Spleen (tissue), 11 donors: ENCODE data around the gene BFAR. TPM values are rescaled to one million over a fixed set of nuclear protein-coding genes. Genes with fewer than 3 reads are reported as not detected.

Source experiments
- DNase-seq: peaks from one replicate; pipeline ENCODE4 v3.0.0-alpha.2; 2020
- H3K27ac ChIP-seq, 8 donors: fragments of 200-600 bp; sonication (generic) in 7 of 8; 1 replicate in 4 of 8; 2 replicates in 4 of 8; pipeline versions ENCODE4 v1.5.0 to v1.8.0; 2016 to 2021; ENCODE audit warnings: inconsistent platforms in 4 of 8, mild to moderate bottlenecking in 4 of 8, moderate library complexity in 1 of 8
- H3K27me3 ChIP-seq, 7 donors: fragments of 200-600 bp; sonication (generic) in 6 of 7; replicated peaks in 1 of 7; 1 replicate in 4 of 7; 2 replicates in 3 of 7; pipeline versions ENCODE4 v1.5.0 to v1.8.0; 2016 to 2021; ENCODE audit warnings: inconsistent platforms in 3 of 7, mild to moderate bottlenecking in 1 of 7
- H3K36me3 ChIP-seq, 6 donors: fragments of 200-600 bp; sonication (generic) in 5 of 6; 1 replicate in 4 of 6; 2 replicates in 2 of 6; pipeline versions ENCODE4 v1.5.0 to v1.8.0; 2016 to 2021; ENCODE audit warnings: inconsistent platforms in 2 of 6
- H3K4me1 ChIP-seq, 6 donors: fragments of 200-600 bp; sonication (generic) in 5 of 6; 1 replicate in 3 of 6; 2 replicates in 3 of 6; pipeline versions ENCODE4 v1.5.0 to v1.8.0; 2016 to 2021; ENCODE audit warnings: inconsistent platforms in 3 of 6
- H3K4me3 ChIP-seq, 8 donors: fragments of 200-600 bp; sonication (generic) in 7 of 8; 1 replicate in 4 of 8; 2 replicates in 4 of 8; pipeline versions ENCODE4 v1.5.0 to v1.8.0; 2016 to 2021; ENCODE audit warnings: inconsistent platforms in 4 of 8, mild to moderate bottlenecking in 4 of 8, moderate library complexity in 2 of 8
- H3K9me3 ChIP-seq, 8 donors: fragments of 200-600 bp; sonication (generic) in 7 of 8; 1 replicate in 4 of 8; 2 replicates in 4 of 8; pipeline versions ENCODE4 v1.5.0 to v1.8.0; 2016 to 2021; ENCODE audit warnings: inconsistent platforms in 4 of 8
- CTCF ChIP-seq, 11 experiments: fragments of 200-600 bp in 7 of 11; fragments of 450-650 bp in 4 of 11; sonication (generic) in 4 of 11; IDR thresholded peaks in 8 of 11; conservative IDR thresholded peaks in 3 of 11; 1 replicate in 7 of 11; 2 replicates in 4 of 11; pipeline versions ENCODE4 v1.4.0 to v1.8.0; 2016 to 2021; ENCODE audit warnings: antibody characterized with exemption in 11 of 11, inconsistent platforms in 4 of 11, mild to moderate bottlenecking in 1 of 11
- POLR2A ChIP-seq, 3 donors: fragments of 450-650 bp; IDR thresholded peaks; one replicate each; pipeline ENCODE4 v1.5.1; 2017; ENCODE audit warnings: antibody characterized with exemption in 3 of 3, mild to moderate bottlenecking in 1 of 3
- POLR2AphosphoS5 ChIP-seq, 3 donors: sonication (generic); formaldehyde crosslinking; IDR thresholded peaks; one replicate each; pipeline ENCODE4 v1.5.1; 2017; ENCODE audit warnings: antibody characterized with exemption in 3 of 3
- WGBS, 5 donors: extraction: QIAGEN DNeasy Blood & Tissue Kit in 3 of 5; methylation state at CpG; one replicate each; pipeline versions ENCODE4 v1.1.5 to v1.1.7; 2013 to 2018; 5-methylcytosine and 5-hydroxymethylcytosine counted together
- intact Hi-C: fragments of 100-400 bp; cut with DNase I; formaldehyde crosslinking; loops from one replicate; pipeline ENCODE4 v1.15.0; 2023; ENCODE audit warnings: low total_unique reads
- polyA plus RNA-seq, 3 donors: library from polyadenylated mRNA; stranded (reverse); fragments of 200-250 nt; gene quantifications; one replicate each; pipeline ENCODE4 v1.2.1, GENCODE V29; 2013
- total RNA-seq, 7 donors: library from RNA; depleted of rRNA in 3 of 7; stranded (reverse); fragments of >200 nt in 3 of 7; fragmentation: NEBNext Ultra II Directional in 4 of 7; extraction: Animal tissue kit (Norgen Biotek cat#: 25700) in 4 of 7; gene quantifications; one replicate each; pipeline versions ENCODE4 v1.1.0 to v1.2.1, GENCODE V29; 2016 to 2021
- donor health status: healthy with polysubstance abuse.
- donor health status: DM: no; HTN: no; CAD: no; lungs with moderate emphysema.
- donor health status: DM: no; HTN: no; CAD: no.
- donor health status: Bipolar disorder and iron deficiency.
- donor health status: healthy.
- donor health status: DM: no; HTN: no; CAD: no.
- donor health status: DM: yes; HTN: yes; CAD: no.

BFAR gene
- total and polyA plus RNA-seq, 10 donors: 24.6 to 68.7 (median 55.3) TPM

GRCh38 chr16:14658063-14658462 lies 25.3 kb downstream of the BFAR start:
- DNase-seq: no peak
- H3K27ac ChIP-seq: peak overlapping the region in 2 of 8 donors; percentile 13 to 33

GRCh38 chr16:14667347-14668266 lies 34.9 kb downstream of the BFAR start:
- intact Hi-C loops: no loop called here
- no peaks in the 10 kb centered on the region for H3K9me3 ChIP-seq
- no peaks in the 10 kb centered on the region for H3K27me3 ChIP-seq
- H3K4me3 ChIP-seq: no peak overlapping the region
- peaks cover 6 to 75% (median 69%) of the 10 kb centered on the region in 6 donors for H3K36me3 ChIP-seq
- H3K4me1 ChIP-seq: peaks cover 0 to 1% (median 0%) of the 10 kb centered on the region in 6 donors
- 89 to 94% (median 92%) methylated on average over 16 of the region's 16 CpGs for WGBS, 5 donors
- TF ChIP-seq POLR2A (IDR thresholded peaks at IDR 0.05) (no peak), CTCF (IDR thresholded peaks at IDR 0.05 in 8 of 11, conservative IDR thresholded peaks at IDR 0.05 in 3 of 11) (no peak)
- no peak for DNase-seq
- no peak overlapping the region for H3K27ac ChIP-seq

More at GRCh38 chr16:14658063-14658462, 25.3 kb downstream of the BFAR start:
- WGBS, 5 donors: 65 to 76% (median 71%) methylated on average over 2 of the region's 2 CpGs
- TF ChIP-seq POLR2A (IDR thresholded peaks at IDR 0.05): no peak
- no peak for TF ChIP-seq POLR2AphosphoS5 (IDR thresholded peaks at IDR 0.05)
- Histone ChIP-seq H3K27me3 (no peaks in the 10 kb centered on the region), H3K4me1 (peaks cover 0 to 7% (median 0%) of the 10 kb centered on the region in 6 donors), H3K9me3 (no peaks in the 10 kb centered on the region), H3K4me3 (no peak overlapping the region), H3K36me3 (peaks cover 9 to 100% (median 92%) of the 10 kb centered on the region in 6 donors)
- intact Hi-C loops: no loop called here

GRCh38 chr16:14668556-14669223 lies 35.9 kb downstream of the BFAR start:
- 89 to 94% (median 91%) methylated on average over 7 of the region's 7 CpGs for WGBS, 5 donors
- H3K4me1 ChIP-seq: peaks cover 0 to 9% (median 0%) of the 10 kb centered on the region in 6 donors
- DNase-seq: no peak
- H3K36me3 ChIP-seq: peaks cover 0 to 64% (median 58%) of the 10 kb centered on the region in 6 donors
- TF ChIP-seq POLR2AphosphoS5 (IDR thresholded peaks at IDR 0.05) (no peak), CTCF (IDR thresholded peaks at IDR 0.05 in 8 of 11, conservative IDR thresholded peaks at IDR 0.05 in 3 of 11) (no peak), POLR2A (IDR thresholded peaks at IDR 0.05) (no peak)
- H3K9me3 ChIP-seq: no peaks in the 10 kb centered on the region
- no peak overlapping the region for H3K4me3 ChIP-seq
- no peak overlapping the region for H3K27ac ChIP-seq
- no peaks in the 10 kb centered on the region for H3K27me3 ChIP-seq
- intact Hi-C loops: no loop called here

- WGBS, 5 donors: 86 to 91% (median 90%) methylated on average over 2 to 4 of the region's 4 CpGs
- H3K36me3 ChIP-seq: peaks cover 0 to 53% (median 47%) of the 10 kb centered on the region in 6 donors
- DNase-seq: no peak
- peaks cover 0 to 9% (median 0%) of the 10 kb centered on the region in 6 donors for H3K4me1 ChIP-seq
- H3K27me3 ChIP-seq: no peaks in the 10 kb centered on the region
- TF ChIP-seq POLR2AphosphoS5 (IDR thresholded peaks at IDR 0.05) (peak in 2 of 3 donors; percentile 17 to 31), CTCF (IDR thresholded peaks at IDR 0.05 in 8 of 11, conservative IDR thresholded peaks at IDR 0.05 in 3 of 11) (no peak)
- no peak overlapping the region for H3K27ac ChIP-seq
- intact Hi-C loops: no loop called here
- no peak overlapping the region for H3K4me3 ChIP-seq
- H3K9me3 ChIP-seq: no peaks in the 10 kb centered on the region
Observed at GRCh38 chr16:14669776-14670175, 37.0 kb downstream of the BFAR start.
